Aorta (tissue), 4 donors: ENCODE data around the gene SPRR3. TPM values are rescaled to one million over a fixed set of nuclear protein-coding genes. Genes with fewer than 3 reads are reported as not detected.

Source experiments
- polyA plus RNA-seq, 2 donors: library from polyadenylated mRNA; stranded (reverse); fragments of 200-250 nt; gene quantifications; one replicate each; pipeline ENCODE4 v1.2.3, GENCODE V29; 2013
- total RNA-seq, 2 donors: library from RNA; stranded (reverse); fragmentation: NEBNext Ultra II Directional; extraction: Animal tissue kit (Norgen Biotek cat#: 25700); gene quantifications; one replicate each; pipeline ENCODE4 v1.2.1, GENCODE V29; 2021
- donor health status: healthy with polysubstance abuse.
- donor health status: Bipolar disorder and iron deficiency.
- donor health status: DM: no; HTN: no; CAD: no.
- donor health status: DM: yes; HTN: yes; CAD: no.

Gene SPRR3
- total and polyA plus RNA-seq, 4 donors: 0.75 to 14.9 (median 8.2) TPM; not detected in 1

Other genes starting within 250 kb of the SPRR3 start
- not detected for gene KPRP, start 243.7 kb upstream of the SPRR3 start, total RNA-seq
- not detected for gene KPRP, start 243.7 kb upstream of the SPRR3 start, polyA plus RNA-seq
- not detected for gene LCE1F, start 226.6 kb upstream of the SPRR3 start, total RNA-seq
- not detected for gene LCE1F, start 226.6 kb upstream of the SPRR3 start, polyA plus RNA-seq
- not detected for gene LCE1E, start 215.5 kb upstream of the SPRR3 start, total RNA-seq
- not detected for gene LCE1E, start 215.5 kb upstream of the SPRR3 start, polyA plus RNA-seq
- gene LCE1D, start 205.0 kb upstream of the SPRR3 start, total RNA-seq: not detected
- not detected for gene LCE1D, start 205.0 kb upstream of the SPRR3 start, polyA plus RNA-seq
- not detected for gene LCE1C, start 195.1 kb upstream of the SPRR3 start, total RNA-seq
- gene LCE1C, start 195.1 kb upstream of the SPRR3 start, polyA plus RNA-seq: not detected
- not detected for gene LCE1B, start 189.8 kb upstream of the SPRR3 start, total RNA-seq
- not detected for gene LCE1B, start 189.8 kb upstream of the SPRR3 start, polyA plus RNA-seq
- gene LCE1A, start 174.3 kb upstream of the SPRR3 start, total RNA-seq: not detected
- not detected for gene LCE1A, start 174.3 kb upstream of the SPRR3 start, polyA plus RNA-seq
- gene LCE6A, start 158.9 kb upstream of the SPRR3 start, total RNA-seq: not detected
- gene LCE6A, start 158.9 kb upstream of the SPRR3 start, polyA plus RNA-seq: not detected
- not detected for gene LCE7A, start 141.8 kb upstream of the SPRR3 start, total RNA-seq
- not detected for gene LCE7A, start 141.8 kb upstream of the SPRR3 start, polyA plus RNA-seq
- gene SMCP, start 123.4 kb upstream of the SPRR3 start, total RNA-seq: not detected
- not detected for gene SMCP, start 123.4 kb upstream of the SPRR3 start, polyA plus RNA-seq
- gene IVL, start 93.2 kb upstream of the SPRR3 start, total RNA-seq: not detected
- gene IVL, start 93.2 kb upstream of the SPRR3 start, polyA plus RNA-seq: under 1 TPM; 0.13 TPM
- gene SPRR5, start 54.5 kb upstream of the SPRR3 start, total RNA-seq: not detected
- not detected for gene SPRR5, start 54.5 kb upstream of the SPRR3 start, polyA plus RNA-seq
- not detected for gene SPRR4, start 31.1 kb upstream of the SPRR3 start, total RNA-seq
- not detected for gene SPRR4, start 31.1 kb upstream of the SPRR3 start, polyA plus RNA-seq
- not detected for gene SPRR1A, start 17.7 kb upstream of the SPRR3 start, total RNA-seq
- gene SPRR1A, start 17.7 kb upstream of the SPRR3 start, polyA plus RNA-seq: not detected
- gene SPRR1B, start 29.5 kb downstream of the SPRR3 start, total RNA-seq: not detected
- 1 to 10 TPM in 1 of 2 donors, under 1 TPM in 1; 0.74 to 1.9 TPM for gene SPRR1B, start 29.5 kb downstream of the SPRR3 start, polyA plus RNA-seq
- not detected for gene SPRR2D, start 39.4 kb downstream of the SPRR3 start, total RNA-seq
- 1 to 10 TPM in 1 of 2 donors, under 1 TPM in 1; 0.56 to 2.6 TPM for gene SPRR2D, start 39.4 kb downstream of the SPRR3 start, polyA plus RNA-seq
- gene SPRR2A, start 55.8 kb downstream of the SPRR3 start, total RNA-seq: not detected
- gene SPRR2A, start 55.8 kb downstream of the SPRR3 start, polyA plus RNA-seq: 1 to 10 TPM in 1 of 2 donors, under 1 TPM in 1; 0.95 to 6.0 TPM
- not detected for gene SPRR2B, start 69.9 kb downstream of the SPRR3 start, total RNA-seq
- not detected for gene SPRR2B, start 69.9 kb downstream of the SPRR3 start, polyA plus RNA-seq
- not detected for gene SPRR2E, start 92.8 kb downstream of the SPRR3 start, total RNA-seq
- gene SPRR2E, start 92.8 kb downstream of the SPRR3 start, polyA plus RNA-seq: under 1 TPM; 0.75 to 0.77 TPM
- gene SPRR2F, start 111.8 kb downstream of the SPRR3 start, total RNA-seq: not detected
- not detected for gene SPRR2F, start 111.8 kb downstream of the SPRR3 start, polyA plus RNA-seq
- gene SPRR2G, start 149.1 kb downstream of the SPRR3 start, total RNA-seq: not detected
- not detected for gene SPRR2G, start 149.1 kb downstream of the SPRR3 start, polyA plus RNA-seq
- gene LELP1, start 201.7 kb downstream of the SPRR3 start, total RNA-seq: not detected
- not detected for gene LELP1, start 201.7 kb downstream of the SPRR3 start, polyA plus RNA-seq
- not detected for gene PRR9, start 215.8 kb downstream of the SPRR3 start, total RNA-seq
- gene PRR9, start 215.8 kb downstream of the SPRR3 start, polyA plus RNA-seq: not detected